GM18909 (cell line): Measurements from ENCODE around the gene HLF.
A peak's percentile ranks its signal among the peaks of the same experiment; 100 is the strongest.

Experiments
- ATAC-seq: cut with Tn5 transposase; IDR thresholded peaks from one replicate; pipeline ENCODE4 v1.9.1; 2021; ENCODE audit warnings: mild to moderate bottlenecking; ENCODE audit not compliant: unreplicated experiment, poor library complexity

The HLF gene

DNA sequence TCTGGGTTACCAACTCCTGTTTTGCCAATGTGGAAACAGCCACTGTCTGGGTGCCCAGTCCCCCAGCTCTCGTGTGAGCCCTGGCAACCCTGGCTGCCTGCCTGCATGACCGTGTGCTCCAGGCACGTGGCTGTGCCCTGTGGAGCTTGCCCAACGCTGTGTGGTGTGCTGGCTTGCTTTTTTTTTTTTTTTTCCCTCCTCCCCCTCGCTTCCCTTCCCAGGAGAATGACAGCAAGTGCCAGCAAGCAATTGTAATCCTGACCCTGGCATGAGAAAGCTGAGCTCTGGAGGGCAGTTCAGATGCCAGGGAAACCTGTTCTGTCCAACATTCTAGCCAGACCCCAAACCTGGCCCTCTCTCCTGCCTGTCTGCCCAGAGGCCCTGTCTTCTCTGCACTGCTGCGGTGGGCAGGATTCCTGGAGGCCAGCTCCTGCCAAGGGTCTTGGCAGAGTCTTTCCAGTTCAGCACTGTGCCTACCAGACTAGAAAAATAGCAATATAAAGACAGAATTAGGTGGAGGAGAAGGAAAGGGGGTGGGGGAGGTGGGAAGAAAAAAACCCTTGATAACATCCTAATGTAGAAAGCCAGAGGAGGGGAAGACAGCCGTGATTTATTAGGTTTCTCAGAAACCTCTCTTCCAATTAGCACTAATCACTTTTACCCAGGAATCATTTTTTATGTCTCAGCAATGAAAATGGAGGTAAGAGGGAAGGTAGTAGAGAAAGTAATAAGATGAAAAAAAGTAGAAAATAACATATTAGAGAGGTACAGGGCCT, 9.0 kb downstream of the HLF start:
- ATAC-seq: no peak

DNA sequence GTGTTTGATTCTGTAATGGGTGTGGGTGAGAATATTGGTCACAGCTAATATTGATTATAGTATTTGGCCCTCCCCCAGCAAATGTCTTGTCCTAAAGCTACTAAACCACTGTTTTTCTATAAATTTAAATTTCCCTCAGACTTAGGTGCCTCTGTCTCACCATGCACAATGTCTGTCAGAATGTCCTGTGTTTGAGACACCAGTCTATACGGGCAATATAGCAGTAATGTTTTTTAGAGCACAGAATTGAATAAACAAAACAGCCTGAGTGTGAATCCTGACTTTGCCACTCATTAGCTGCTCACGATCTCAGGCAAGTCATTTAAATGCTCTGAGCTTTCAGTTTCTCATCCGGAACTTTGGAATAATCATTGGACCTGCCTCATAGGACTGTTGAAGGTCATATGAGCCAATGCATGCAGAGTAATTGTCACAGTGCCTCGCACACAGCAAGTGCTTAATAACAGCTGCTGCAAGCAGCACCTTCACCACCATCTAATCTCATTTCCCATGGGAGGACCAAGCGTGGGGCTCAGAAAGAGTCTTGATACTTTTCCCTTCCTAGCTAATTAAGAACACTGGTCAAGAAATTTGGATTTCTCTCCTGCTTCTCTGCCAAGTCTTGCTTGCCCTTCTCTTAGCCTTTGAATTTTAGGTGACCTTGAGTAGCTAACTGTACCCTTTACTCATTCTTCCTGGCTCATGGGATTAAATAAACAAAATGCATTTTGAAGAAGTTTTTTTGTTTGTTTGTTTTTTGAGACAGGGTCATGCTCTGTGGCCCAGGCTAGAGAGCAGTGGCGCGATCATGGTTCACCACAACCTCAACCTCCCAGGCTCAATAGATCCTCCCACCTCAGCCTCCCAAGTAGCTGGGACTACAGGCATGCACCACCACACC, 9.8 kb downstream of the HLF start:
- ATAC-seq: no peak

DNA sequence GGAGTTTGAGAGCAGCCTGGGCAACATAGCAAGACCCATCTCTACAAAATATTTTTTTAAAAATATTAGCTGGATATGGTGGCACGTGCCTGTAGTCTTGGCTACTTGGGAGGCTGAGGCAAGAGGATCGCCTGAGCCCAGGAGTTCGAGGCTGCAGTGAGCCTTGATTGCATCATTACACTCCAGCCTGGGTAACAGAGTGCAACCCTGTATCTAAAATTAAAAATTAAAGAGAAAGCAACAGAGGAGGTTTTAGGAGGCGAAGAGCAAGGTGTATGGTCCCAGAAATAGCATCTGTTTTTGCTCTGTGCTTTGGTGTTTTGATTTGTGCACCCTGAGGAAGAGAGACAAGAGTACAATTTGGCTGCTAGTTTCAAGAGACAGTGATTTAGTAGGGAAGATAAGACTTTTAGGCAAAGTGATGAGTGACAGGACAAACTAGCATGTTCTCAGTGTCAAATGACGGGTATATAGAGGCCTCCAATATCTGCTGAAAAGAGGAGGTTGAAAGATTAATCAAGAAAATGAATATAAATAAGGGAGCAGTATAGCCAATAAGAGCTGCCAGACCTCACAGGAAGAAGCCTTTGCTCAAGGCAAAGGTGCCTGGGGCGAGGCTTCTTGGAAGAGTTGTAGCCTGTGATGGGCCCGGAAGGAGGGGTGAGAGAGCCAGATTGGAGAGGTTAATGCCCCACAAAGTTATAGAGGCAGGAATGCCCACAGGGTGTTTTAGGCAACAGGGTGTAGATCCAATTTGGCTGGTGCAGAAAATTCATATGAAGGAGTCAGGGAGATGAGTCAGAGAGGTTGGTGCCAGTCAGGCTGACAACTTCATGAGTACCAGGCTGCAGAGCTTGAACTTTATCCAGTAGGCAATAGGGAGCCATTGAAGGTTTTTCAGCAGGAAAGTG, 11.4 kb downstream of the HLF start:
- ATAC-seq: no peak

DNA sequence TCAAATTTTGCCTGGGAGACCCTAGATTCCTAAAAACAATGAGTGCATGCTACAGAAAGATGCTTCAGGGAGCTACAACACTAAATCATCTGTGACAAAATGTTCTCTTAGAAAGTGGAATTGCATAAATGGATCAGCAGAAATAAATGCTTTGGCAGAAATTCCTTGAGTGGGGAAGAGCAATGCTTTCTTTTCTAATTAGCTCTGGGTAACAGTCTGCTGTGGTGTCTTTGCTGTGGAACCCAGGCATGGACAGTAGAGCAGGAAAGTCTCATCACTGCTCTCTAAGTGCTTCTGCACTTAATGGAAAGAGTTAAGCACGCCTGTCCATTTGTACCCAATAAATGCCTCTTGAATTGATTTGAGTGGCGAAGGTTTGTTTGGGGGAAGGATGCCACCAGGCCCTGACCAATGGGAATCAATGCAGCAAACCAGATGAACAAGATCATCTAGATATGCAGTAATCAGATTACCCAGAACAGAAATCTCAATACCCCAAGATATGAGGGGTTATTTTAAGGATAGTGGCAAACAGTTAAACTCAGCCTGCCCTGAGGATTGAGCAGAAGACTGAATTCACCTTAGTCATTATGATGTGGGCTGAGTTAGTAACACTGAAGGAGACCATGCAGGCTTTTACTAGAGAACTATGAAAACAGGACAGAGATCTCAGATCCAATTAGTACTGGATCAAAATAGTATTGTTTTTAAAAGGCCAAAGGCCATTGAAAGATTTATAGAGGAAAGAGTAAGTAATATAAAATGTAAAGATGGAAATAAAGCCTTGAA, 13.6 kb downstream of the HLF start:
- ATAC-seq: no peak

DNA sequence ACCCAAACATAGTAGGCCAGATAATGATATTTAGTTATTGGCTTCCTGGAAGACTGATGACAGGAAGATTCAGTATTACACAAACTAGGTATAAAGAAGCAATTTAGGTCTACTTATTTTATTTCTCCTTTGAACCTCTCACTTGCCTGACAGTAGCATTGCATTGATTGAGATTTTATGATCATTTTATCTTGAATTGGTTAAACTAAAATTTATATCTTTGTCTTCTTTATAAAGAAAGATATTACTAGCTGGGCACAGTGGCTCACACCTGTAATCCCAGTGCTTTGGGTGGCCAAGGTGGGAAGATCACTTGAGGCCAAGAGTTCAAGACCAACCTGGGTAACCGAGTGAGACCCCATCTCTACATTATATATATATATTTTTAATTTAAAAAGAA, 14.4 kb downstream of the HLF start:
- ATAC-seq: no peak

DNA sequence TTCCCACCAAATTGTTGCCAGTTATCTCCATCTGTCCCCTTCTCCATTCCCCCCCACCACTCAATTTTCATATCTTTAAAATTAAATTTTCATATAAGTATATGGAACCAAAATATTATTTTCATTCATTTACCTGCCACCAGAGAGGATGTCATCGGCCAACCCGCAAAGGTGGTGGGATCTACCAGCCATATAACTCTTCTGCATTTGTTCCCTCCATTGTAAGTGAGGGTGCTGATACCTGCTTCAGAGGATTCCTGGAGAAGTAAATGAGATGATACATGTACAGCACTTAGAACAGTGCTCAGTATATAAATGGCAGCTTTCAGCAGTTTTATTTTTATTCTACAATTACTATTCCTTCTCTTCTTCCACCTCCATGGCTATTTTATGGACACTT, 15.0 kb downstream of the HLF start:
- no peak for ATAC-seq

DNA sequence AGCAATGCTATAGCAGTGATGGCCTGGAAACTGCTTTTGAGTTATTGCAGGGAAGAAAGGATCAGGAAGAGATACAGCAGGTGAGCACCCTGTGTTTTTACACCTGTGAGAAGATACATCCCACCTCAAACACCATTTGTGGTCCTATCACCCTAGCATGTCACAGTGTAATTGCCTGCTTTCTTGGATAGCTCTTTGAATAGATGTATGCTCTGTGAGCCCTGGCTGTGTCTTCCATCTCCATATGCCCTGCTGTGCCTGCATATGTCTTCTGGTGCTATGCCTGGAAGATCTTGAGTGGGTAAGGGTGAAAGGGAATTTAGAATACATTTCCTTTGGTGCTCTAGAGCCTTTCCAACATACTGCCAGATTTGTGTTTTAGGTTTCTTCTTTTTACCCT, 15.5 kb downstream of the HLF start:
- ATAC-seq: no peak

DNA sequence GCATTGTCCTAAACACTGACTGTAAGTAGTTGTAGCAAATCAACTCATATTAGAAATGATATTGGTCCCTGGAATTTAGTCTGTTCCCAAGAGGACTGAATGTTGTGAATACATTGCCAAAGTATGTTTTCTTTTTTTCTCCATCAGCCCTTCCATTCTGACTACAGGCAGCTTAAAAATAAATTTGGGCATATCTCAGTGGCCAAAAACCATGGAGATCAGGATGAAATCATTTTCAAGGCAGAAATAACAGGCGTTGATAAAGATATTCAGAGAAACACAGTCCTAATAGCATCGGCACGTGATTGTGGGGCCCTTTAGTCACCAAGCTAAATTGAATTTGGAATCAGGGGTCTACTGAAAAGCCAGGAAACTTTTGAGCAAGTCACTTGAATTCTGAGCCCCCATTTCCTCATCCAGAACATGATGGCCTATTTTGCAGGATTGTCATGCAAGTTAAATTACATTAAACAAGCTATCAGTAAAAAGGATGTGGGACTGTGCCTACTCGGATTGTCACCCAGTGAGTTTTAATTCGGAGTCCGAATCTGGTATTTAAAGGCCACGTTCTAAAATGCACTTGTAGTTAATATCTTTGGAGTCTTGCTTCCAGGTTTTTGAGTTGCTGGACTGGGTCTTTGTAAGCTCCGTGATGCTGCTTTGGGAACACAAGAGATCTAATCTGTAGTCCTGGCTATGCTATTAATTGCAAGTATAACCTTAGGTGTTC, 17.1 kb downstream of the HLF start:
- ATAC-seq: no peak

DNA sequence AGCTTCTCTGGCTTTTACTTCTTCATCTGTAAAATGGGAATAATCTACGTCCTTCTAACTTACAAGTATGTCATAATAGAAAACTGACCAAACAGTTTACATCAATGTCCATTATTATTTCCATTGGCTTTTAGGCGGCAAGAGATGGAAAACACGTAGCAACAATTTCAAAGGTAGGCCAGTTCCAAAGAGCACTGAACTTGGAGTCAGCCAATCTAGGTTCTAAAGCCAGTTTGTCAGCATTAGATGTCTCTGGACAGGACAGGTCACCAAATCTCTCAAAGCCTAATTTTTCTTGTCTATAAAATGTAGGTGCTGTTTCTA, 17.6 kb downstream of the HLF start:
- no peak for ATAC-seq

DNA sequence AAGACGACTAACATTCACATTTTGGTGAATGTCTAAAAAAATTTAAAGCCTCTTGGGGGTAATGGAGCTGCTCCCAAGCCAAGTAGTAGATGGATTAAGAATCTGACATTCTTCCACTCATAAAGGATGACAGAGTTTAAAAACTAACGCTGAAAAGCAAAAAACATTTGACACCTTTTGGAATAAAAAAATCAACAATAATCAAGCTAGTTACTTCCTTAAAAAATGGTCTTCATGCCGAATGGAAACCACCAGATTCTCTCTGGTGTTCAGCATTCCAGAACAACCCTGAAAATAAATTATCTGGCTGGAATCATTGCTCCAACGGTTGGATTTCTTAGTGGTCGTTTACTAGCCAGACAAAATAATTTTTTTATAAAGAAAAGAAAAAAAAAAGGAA, 18.0 kb downstream of the HLF start:
- no peak for ATAC-seq

DNA sequence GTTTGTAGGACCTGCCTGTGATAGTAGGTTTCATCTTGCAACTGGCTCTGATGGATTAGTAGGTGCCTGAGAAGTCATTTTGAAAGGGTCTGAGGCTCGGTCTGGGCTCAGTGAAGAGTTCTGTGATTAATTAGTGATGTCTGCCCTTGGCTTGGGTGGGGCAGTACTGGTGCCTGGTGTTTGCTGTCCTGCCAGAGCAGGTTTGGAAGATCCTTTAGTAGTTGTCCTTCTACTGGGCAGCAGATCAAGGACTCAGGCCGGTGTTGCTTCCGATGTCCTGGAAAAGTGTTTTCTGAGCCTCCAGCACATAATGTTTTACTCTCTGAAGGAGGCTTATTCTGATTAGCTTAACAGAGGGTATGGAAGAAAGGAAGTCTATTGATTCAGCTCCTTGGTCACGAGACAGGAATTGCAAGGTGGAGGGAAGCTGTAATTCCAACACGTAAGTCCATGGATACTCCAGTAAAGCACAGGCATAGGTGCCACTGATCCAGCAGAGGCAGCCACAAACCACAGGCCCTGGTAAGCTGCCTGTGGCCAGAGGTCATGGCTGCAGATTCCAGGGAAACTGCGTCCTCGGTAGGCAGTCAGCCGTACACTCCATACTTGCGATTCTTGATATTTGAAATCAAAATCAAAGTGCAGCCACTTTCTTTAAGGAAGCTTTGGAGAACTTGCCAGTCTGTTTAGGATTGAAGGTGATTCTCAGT, 18.7 kb downstream of the HLF start:
- ATAC-seq: no peak

DNA sequence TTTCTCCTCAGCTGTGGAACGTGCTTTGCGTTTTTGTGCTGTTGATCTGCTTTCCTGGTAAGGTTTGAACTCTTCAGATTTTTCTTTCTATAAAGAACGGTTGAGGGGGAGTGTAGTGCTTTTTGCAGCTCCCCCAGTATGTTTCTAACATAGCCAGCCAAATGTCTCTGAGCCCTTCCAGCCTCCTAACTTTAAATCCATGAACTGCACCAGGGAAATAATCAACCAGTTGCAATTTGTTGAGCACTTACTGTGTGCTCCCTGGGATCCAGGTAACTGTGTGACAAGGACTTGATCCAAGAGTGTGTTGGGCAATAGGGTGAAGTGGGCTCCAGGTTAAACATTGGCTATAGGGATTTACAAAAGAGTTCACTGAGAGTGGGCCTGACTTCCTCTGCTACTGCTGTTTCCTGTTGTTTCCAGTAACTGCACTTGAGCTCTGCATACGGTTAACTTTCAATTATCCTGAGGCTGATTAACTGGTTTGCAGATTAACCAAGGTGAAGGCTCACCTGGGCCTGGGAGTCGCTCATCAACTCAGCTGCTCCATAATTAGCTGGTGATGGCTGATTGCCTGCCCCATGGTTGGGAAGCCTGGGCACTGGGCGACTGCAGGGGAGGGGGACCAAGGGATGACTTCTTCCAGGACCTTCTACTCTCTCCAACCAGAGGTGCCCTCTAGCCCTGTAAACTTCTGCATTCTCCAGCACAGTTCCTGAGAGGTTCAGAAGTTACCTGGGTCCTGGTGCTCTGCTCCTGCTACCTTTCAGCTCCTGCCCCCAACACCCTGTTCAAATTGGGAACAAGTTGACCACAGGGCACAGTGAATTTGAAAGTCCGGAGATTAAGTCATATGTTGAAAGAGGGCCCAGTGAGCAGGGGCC, 19.5 kb downstream of the HLF start:
- peak; percentile 55 for ATAC-seq

DNA sequence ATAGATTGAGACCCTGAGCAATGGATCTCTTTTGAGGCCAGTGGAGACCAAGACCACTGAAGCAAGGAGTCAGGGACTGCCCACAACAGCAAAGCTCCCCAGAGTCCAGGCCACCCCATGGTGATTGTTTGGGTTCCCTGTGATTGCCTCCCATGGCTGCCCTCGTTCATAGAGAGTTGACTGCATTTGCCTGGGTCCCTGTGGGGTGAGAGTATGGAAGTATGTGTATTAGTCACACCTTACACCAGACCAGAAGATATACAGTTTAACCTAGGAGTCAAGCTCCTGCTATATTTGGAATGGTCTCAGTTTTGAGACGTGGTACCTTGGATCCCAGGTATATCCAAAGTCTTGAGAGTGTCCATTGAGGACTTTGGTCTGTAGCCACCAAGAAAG, 20.2 kb downstream of the HLF start:
- ATAC-seq: no peak

DNA sequence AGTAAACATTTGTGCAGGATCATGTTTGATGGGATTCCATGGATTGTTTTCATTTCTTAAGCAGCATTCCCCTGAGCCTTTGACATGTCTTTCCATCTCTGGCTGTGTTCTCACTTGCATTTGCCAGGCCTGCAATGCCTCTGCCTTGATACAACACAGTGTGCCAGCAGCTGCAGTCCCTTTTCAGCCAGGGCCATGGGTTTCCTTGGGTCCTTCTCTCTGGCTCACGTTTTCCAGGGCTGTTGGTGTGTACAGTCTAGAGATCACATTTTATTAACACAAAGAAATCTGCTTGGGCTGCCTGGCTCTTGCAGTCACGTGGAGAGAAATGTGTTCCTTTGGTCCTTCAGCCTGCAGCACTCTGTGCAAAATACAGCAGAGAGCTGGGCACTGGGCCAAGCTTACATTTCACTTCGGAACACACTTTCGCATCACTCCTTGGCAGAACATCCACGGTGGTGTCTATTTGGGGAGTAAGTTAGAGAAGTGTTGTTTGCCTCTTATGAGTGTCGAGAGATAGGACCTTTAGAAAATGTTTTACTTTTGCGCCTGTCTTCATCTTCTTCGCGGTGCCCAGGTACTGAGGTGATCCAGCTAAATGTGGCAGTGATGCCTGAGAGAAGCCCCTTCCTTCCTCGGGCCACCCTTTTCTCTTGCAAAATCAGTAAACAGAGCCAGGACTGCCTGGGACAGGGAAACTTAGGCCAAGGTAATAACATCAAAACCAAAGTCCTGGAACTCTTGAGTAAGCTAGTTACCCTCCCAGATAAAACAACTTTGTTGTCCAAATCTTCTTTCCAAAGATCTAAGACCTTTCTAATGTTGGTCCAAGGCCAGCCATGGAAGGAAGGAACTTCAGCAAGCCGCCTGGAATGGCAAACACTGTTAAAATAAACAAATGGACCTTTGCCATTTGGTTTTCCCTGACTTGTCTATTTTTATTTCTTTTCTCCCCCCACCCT, 20.9 kb downstream of the HLF start:
- no peak for ATAC-seq

DNA sequence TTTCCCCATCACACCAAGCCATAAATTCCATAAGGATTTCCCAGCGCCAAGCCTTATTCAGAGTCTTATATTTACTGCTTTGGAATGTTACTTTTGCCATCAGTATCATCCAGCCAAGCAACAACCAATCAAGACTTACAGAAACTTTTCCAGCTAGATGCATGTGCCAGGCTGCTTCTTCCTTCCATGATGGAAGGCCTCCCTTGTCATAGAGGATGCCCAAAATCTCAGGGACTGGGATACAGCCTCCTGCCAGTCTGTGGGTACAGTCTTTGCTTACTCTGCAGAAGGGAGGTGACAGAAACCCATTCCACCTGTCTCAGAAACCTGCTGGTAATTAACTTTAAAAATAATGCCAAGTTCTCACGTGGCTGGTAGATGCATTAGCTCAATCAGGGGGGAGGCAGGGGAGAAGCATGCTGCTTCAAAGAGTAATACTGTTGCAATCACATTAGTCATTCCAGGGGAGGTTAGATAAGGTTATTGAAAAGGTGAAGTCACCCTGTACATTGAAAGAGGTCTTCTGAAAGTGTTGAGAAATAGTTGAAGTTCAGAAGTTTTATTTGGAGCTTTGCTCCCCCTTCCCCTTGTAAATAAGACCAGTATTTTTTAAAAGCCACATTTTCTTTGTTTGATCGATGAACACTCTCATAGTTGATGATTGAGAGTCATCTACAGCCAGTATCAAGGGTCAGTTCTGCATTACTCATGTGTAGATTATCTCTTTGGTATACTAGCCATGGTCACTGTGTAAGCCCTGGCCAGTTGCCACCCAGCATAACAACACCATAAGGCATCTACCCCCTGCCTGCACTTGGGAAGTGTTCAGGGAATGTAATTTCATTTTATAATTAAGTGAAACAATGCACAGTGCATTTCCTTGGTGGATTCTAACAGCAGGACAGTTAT, 22.2 kb downstream of the HLF start:
- ATAC-seq: no peak
